Activated CD4-positive, alpha-beta T cell treated with anti-CD3 and anti-CD28 coated beads for 4 hours (primary cell): ENCODE measurements around the gene POLL.

Experiments
- DNase-seq, 2 donors: peaks; one replicate each; pipeline ENCODE4 v3.0.0-alpha.2; 2020

POLL gene

GRCh38 chr10:101573885-101574753, 13.9 kb downstream of the POLL start:
- DNase-seq: no peak

- no peak for DNase-seq
These were observed 15.3 kb downstream of the POLL start for GRCh38 chr10:101572785-101573184.

GRCh38 chr10:101572126-101572525, 15.9 kb downstream of the POLL start:
- DNase-seq: no peak

GRCh38 chr10:101571271-101571925, 16.7 kb downstream of the POLL start:
- DNase-seq: no peak

- DNase-seq: no peak
These were observed 17.4 kb downstream of the POLL start for GRCh38 chr10:101570428-101571270.

GRCh38 chr10:101569622-101570427, 18.2 kb downstream of the POLL start:
- peak; percentile 77 to 79 for DNase-seq

- DNase-seq: no peak
These were observed 18.8 kb downstream of the POLL start for GRCh38 chr10:101569323-101569621.

- DNase-seq: no peak
These were observed 19.9 kb downstream of the POLL start for GRCh38 chr10:101568054-101568745.

GRCh38 chr10:101567165-101568006, 20.7 kb downstream of the POLL start:
- DNase-seq: no peak

- DNase-seq: no peak
These were observed 21.5 kb downstream of the POLL start for GRCh38 chr10:101566333-101567164.

- DNase-seq: no peak
These were observed 22.1 kb downstream of the POLL start for GRCh38 chr10:101565936-101566332.

GRCh38 chr10:101565370-101565900, 22.6 kb downstream of the POLL start:
- no peak for DNase-seq

GRCh38 chr10:101564490-101564991, 23.5 kb downstream of the POLL start:
- no peak for DNase-seq

GRCh38 chr10:101563497-101564040, 24.5 kb downstream of the POLL start:
- no peak for DNase-seq

GRCh38 chr10:101563007-101563406, 25.1 kb downstream of the POLL start:
- DNase-seq: no peak

GRCh38 chr10:101562231-101562630, 25.8 kb downstream of the POLL start:
- DNase-seq: no peak

- DNase-seq: no peak
These were observed 26.8 kb downstream of the POLL start for GRCh38 chr10:101561068-101561915.
